Keratinocyte (primary cell): Measurements from ENCODE around the gene FOXJ1. TPM values are rescaled to one million over a fixed set of nuclear protein-coding genes. Genes with fewer than 3 reads are reported as not detected.

Experiments
- DNase-seq: peaks from one replicate; pipeline ENCODE4 v3.0.0-alpha.2; 2011; ENCODE audit warnings: low read depth, missing footprints, low spot score
- FAIRE-seq: peaks from 2 replicates; lab custom pipeline; 2011; peaks lifted over from hg19 to GRCh38; lab: Jason Lieb, UNC
- H2AFZ ChIP-seq: 2 replicates; pipeline ENCODE4 v1.6.0; 2012; ENCODE audit warnings: low read length, control low read depth, inconsistent platforms; ENCODE audit not compliant: control insufficient read depth
- H3K27ac ChIP-seq: 2 replicates; pipeline ENCODE4 v1.5.1; 2011; ENCODE audit warnings: low read length; ENCODE audit not compliant: control insufficient read depth, insufficient read depth
- H3K27me3 ChIP-seq: 3 replicates; pipeline ENCODE4 v1.6.0; 2011; ENCODE audit warnings: low read length; ENCODE audit not compliant: control insufficient read depth, insufficient read depth; ENCODE audit errors: extremely low read depth
- H3K36me3 ChIP-seq, 2 experiments: 2 replicates in 1 of 2; 3 replicates in 1 of 2; pipeline ENCODE4 v1.5.1; 2011; ENCODE audit warnings: low read length in 2 of 2, mild to moderate bottlenecking in 1 of 2; ENCODE audit not compliant: control insufficient read depth in 2 of 2, insufficient read depth in 2 of 2; ENCODE audit errors: extremely low read depth in 1 of 2
- H3K4me1 ChIP-seq: 3 replicates; pipeline ENCODE4 v1.5.1; 2011; ENCODE audit warnings: low read length; ENCODE audit not compliant: control insufficient read depth, insufficient read depth; ENCODE audit errors: extremely low read depth
- H3K4me2 ChIP-seq: 3 replicates; pipeline ENCODE4 v1.6.0; 2011; ENCODE audit warnings: low read depth, low read length; ENCODE audit not compliant: control insufficient read depth, insufficient read depth; ENCODE audit errors: extremely low read depth
- H3K4me3 ChIP-seq, 3 experiments: fragments of 200-600 bp in 1 of 3; sonication (generic) in 1 of 3; 2 replicates in 2 of 3; 3 replicates in 1 of 3; pipeline ENCODE4 v1.5.1; 2011 to 2016; ENCODE audit warnings: low read length in 3 of 3, mild to moderate bottlenecking in 3 of 3, control low read depth in 2 of 3, inconsistent platforms in 1 of 3, low read depth in 1 of 3, mixed read lengths in 1 of 3, mixed run types in 1 of 3, moderate library complexity in 1 of 3; ENCODE audit not compliant: control insufficient read depth in 2 of 3, insufficient read depth in 2 of 3; ENCODE audit errors: extremely low read depth in 1 of 3
- H3K79me2 ChIP-seq: 2 replicates; pipeline ENCODE4 v1.6.0; 2012; ENCODE audit warnings: low read length; ENCODE audit not compliant: control insufficient read depth, insufficient read depth
- H3K9ac ChIP-seq: 3 replicates; pipeline ENCODE4 v1.6.0; 2011; ENCODE audit warnings: low read length; ENCODE audit not compliant: control insufficient read depth, insufficient read depth; ENCODE audit errors: extremely low read depth
- H3K9me1 ChIP-seq: 3 replicates; pipeline ENCODE4 v1.6.0; 2011; ENCODE audit warnings: low read length; ENCODE audit not compliant: control insufficient read depth, insufficient read depth; ENCODE audit errors: extremely low read depth
- H3K9me3 ChIP-seq: 2 replicates; pipeline ENCODE4 v1.5.1; 2012; ENCODE audit warnings: low read depth, low read length; ENCODE audit not compliant: control insufficient read depth
- H4K20me1 ChIP-seq: 3 replicates; pipeline ENCODE4 v1.6.0; 2011; ENCODE audit warnings: low read length; ENCODE audit not compliant: control insufficient read depth, insufficient read depth; ENCODE audit errors: extremely low read depth
- CTCF ChIP-seq, 3 experiments: IDR thresholded peaks in 1 of 3; conservative IDR thresholded peaks in 1 of 3; optimal IDR thresholded peaks in 1 of 3; 2 replicates in 2 of 3; 3 replicates in 1 of 3; pipeline versions ENCODE3 to v1.5.1; 2011; ENCODE audit warnings: low read length in 3 of 3, mild to moderate bottlenecking in 3 of 3, moderate library complexity in 2 of 3, control low read depth in 1 of 3, inconsistent platforms in 1 of 3; ENCODE audit not compliant: insufficient read depth in 2 of 3; ENCODE audit errors: extremely low read depth in 1 of 3
- EZH2 ChIP-seq: IDR thresholded peaks from one replicate; pipeline ENCODE4 v1.6.1; 2012; ENCODE audit warnings: inconsistent platforms, mild to moderate bottlenecking, low read length, moderate library complexity
- dilution Hi-C: fragments of 300-500 bp; cut with MboI; formaldehyde crosslinking; loops from one replicate; pipeline ENCODE4 v1.7.0; 2020; ENCODE audit warnings: low sequenced_read_pairs; ENCODE audit not compliant: extremely low pct_ligation_motif_present
- polyA plus RNA-seq, 5 experiments: library from polyadenylated mRNA; depleted of rRNA in 3 of 5; stranded (reverse) in 3 of 5; stranded (forward) in 1 of 5; unstranded in 1 of 5; fragments of >200 nt; gene quantifications; 1 replicate in 1 of 5; 2 replicates in 3 of 5; 3 replicates in 1 of 5; pipeline versions ENCODE4 v1.2.1 to v1.2.3, GENCODE V29; 2011 to 2012; ENCODE audit warnings: missing spikeins in 2 of 5, low read depth in 1 of 5, low replicate concordance in 1 of 5

Gene FOXJ1
- polyA plus RNA-seq, 1 donor (not counting 4 experiments of a cell fraction or from before 2014, with no cell fraction given): 0.03 TPM

DNA sequence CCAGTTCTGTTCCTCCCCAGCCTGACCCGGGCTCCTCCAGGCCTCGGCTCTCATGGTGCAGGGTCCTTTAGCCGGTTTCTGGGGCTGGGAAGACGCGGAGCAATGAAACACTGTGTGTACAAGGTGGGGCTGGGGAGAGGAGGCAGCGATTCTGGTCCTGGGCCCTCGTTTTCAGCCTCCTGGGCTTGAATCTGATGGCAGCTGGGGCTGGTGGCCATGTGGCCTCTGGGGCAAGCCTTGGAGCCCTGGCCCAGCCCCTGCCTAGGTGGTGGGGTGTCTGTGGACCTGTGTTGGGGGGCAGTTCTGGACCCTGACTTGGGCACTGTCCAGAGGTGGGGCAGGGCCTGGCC lies 4.1 kb downstream of the FOXJ1 start:
- no peaks in the 10 kb centered on the region for H3K36me3 ChIP-seq
- dilution Hi-C loops: no loop called here
- no peaks in the 10 kb centered on the region for H3K79me2 ChIP-seq
- no peak overlapping the region for H3K4me3 ChIP-seq
- H4K20me1 ChIP-seq: no peaks in the 10 kb centered on the region
- H3K27me3 ChIP-seq: peaks cover 54% of the 10 kb centered on the region
- H3K9me3 ChIP-seq: no peaks in the 10 kb centered on the region
- H3K27ac ChIP-seq: no peak overlapping the region
- no peaks in the 10 kb centered on the region for H3K9me1 ChIP-seq
- no peak overlapping the region for H2AFZ ChIP-seq
- no peak overlapping the region for H3K9ac ChIP-seq
- no peak for FAIRE-seq
- DNase-seq: no peak
- peaks cover 15% of the 10 kb centered on the region for H3K4me1 ChIP-seq
- TF ChIP-seq EZH2: no peak
- no peak for TF ChIP-seq CTCF (optimal IDR thresholded peaks at IDR 0.05 in 1 of 3, IDR thresholded peaks at IDR 0.05 in 1 of 3, conservative IDR thresholded peaks at IDR 0.05 in 1 of 3; ENCODE audit: extremely low read depth in 1 of 3, insufficient read depth in 2 of 3, low read length in 3 of 3)
- no peak overlapping the region for H3K4me2 ChIP-seq

DNA sequence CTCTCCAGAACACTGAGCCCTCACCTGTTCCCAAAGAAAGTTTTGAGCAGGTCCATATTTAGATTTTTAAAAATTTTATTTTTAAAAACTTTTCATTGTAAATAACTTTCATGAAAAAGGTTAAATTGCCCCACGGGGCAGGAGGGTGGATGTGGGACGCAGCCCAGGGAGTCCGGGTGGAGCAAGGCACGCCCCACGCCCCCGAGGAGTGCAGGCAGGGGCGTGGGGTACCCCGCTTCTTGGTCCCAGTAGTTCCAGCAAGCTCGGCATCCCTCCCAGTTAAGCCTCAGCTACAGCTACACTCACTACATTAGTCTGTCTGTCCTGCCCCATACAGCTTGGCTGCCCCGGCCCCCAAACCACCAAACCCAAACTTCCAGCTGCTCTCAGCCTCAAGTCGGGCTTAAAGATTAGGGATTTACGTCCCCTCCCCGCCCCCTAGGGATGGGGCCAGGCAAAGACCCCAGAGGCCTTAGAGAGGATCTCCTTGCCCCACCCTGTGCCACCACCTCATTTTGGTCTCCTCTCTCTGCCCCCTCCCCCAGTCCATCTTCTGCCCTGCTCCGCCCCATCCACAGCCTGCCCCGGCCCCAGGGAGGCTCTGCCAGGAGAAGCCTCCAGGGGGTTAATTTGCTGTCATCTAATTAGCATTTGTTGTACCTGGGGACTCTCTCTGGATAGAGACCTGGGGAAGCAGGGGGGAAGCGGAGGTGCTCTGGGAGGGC lies 4.6 kb downstream of the FOXJ1 start:
- H3K4me1 ChIP-seq: peaks cover 15% of the 10 kb centered on the region
- no peak overlapping the region for H3K27ac ChIP-seq
- dilution Hi-C loops: no loop called here
- H3K4me2 ChIP-seq: no peak overlapping the region
- H2AFZ ChIP-seq: no peak overlapping the region
- H3K9ac ChIP-seq: no peak overlapping the region
- H4K20me1 ChIP-seq: no peaks in the 10 kb centered on the region
- DNase-seq: no peak
- H3K79me2 ChIP-seq: no peaks in the 10 kb centered on the region
- H3K9me3 ChIP-seq: no peaks in the 10 kb centered on the region
- no peaks in the 10 kb centered on the region for H3K9me1 ChIP-seq
- TF ChIP-seq EZH2 (no peak), CTCF (optimal IDR thresholded peaks at IDR 0.05 in 1 of 3, IDR thresholded peaks at IDR 0.05 in 1 of 3, conservative IDR thresholded peaks at IDR 0.05 in 1 of 3; ENCODE audit: extremely low read depth in 1 of 3, insufficient read depth in 2 of 3, low read length in 3 of 3) (no peak)
- peaks cover 48% of the 10 kb centered on the region for H3K27me3 ChIP-seq
- no peaks in the 10 kb centered on the region for H3K36me3 ChIP-seq
- H3K4me3 ChIP-seq: no peak overlapping the region
- FAIRE-seq: no peak
